ENCODE data around the gene MB. TPM values are rescaled to one million over a fixed set of nuclear protein-coding genes. Genes with fewer than 3 reads are reported as not detected.

Gene MB
- total RNA-seq, 1 experiment from 2014 or later, result 17.3 TPM

DNA sequence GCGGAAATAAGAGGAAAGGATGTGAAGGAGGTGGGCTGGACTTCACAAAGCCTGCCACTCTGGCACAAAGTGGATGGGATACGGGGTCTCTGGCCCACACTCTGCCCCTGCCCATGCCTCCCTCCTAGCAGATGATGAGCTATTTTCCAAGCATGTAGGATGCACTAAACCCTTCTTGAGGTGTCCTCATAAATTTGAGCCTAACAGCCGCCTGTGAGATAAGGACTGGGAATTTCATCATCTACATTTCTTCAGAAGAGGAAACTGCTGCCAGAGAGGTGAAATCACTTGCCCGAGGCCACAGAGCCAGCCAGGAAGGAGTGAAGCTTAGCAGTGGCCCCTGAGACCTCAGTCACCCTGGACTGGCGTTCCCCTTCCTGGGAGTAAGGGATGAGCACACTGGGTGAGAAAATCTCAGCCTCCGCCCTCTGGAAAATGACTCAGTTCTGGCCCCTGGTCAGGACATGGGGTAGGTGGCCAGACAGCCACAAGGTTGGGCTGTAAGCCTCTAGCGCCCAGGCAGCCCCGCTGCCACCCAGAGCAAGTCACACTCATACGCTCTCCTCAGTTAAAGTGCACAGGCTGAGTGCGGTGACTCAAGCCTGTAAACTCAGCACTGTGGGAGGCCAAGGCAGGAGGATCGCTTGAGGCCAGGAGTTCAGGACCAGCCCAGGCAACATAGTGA, 27.9 kb downstream of the MB start:
- DNase-seq (ENCODE audit: low read depth, low spot score) (peak; percentile 89), ATAC-seq (peak; percentile 88)
- H3K27ac ChIP-seq (ENCODE audit: low read length), result peak overlapping the region; percentile 99
- H3K9me3 ChIP-seq (ENCODE audit: control insufficient read depth, insufficient read depth, low read depth, low read length), result no peaks in the 10 kb centered on the region
- intact Hi-C loops (cut with micrococcal nuclease; ENCODE audit: unreplicated experiment), result loop anchor here (5.0 to 10.0 kb wide), 2 partner anchors 38 to 234 kb away; no protein-coding TSS in a partner anchor
- CTCF ChIA-PET, result interaction anchor here (1.5 kb wide), 1 partner anchor 159 kb away, joined by 4 read pairs; no protein-coding TSS in a partner anchor
- H3K4me3 ChIP-seq (ENCODE audit: low read depth in 2 of 2, low read length in 2 of 2), result no peak overlapping the region
- BruUV-seq (replicated peaks), result no TSS peak
- 0 out of 2 replicates have a peak, but pooled peaks have one; percentile 38 for TF ChIP-seq SIN3A (IDR thresholded peaks at IDR 0.05; ENCODE audit: borderline replicate concordance, insufficient read depth, low read depth, low read length)
- TF ChIP-seq, protein P1, sequence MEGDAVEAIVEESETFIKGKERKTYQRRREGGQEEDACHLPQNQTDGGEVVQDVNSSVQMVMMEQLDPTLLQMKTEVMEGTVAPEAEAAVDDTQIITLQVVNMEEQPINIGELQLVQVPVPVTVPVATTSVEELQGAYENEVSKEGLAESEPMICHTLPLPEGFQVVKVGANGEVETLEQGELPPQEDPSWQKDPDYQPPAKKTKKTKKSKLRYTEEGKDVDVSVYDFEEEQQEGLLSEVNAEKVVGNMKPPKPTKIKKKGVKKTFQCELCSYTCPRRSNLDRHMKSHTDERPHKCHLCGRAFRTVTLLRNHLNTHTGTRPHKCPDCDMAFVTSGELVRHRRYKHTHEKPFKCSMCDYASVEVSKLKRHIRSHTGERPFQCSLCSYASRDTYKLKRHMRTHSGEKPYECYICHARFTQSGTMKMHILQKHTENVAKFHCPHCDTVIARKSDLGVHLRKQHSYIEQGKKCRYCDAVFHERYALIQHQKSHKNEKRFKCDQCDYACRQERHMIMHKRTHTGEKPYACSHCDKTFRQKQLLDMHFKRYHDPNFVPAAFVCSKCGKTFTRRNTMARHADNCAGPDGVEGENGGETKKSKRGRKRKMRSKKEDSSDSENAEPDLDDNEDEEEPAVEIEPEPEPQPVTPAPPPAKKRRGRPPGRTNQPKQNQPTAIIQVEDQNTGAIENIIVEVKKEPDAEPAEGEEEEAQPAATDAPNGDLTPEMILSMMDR (IDR thresholded peaks at IDR 0.05), result no peak
- no peak for TF ChIP-seq TCF7L2 (IDR thresholded peaks at IDR 0.05; ENCODE audit: low read depth, low read length)
- TF ChIP-seq POLR2AphosphoS5 (IDR thresholded peaks at IDR 0.05; ENCODE audit: low read depth, low read length), result no peak
- TF ChIP-seq, protein P2, sequence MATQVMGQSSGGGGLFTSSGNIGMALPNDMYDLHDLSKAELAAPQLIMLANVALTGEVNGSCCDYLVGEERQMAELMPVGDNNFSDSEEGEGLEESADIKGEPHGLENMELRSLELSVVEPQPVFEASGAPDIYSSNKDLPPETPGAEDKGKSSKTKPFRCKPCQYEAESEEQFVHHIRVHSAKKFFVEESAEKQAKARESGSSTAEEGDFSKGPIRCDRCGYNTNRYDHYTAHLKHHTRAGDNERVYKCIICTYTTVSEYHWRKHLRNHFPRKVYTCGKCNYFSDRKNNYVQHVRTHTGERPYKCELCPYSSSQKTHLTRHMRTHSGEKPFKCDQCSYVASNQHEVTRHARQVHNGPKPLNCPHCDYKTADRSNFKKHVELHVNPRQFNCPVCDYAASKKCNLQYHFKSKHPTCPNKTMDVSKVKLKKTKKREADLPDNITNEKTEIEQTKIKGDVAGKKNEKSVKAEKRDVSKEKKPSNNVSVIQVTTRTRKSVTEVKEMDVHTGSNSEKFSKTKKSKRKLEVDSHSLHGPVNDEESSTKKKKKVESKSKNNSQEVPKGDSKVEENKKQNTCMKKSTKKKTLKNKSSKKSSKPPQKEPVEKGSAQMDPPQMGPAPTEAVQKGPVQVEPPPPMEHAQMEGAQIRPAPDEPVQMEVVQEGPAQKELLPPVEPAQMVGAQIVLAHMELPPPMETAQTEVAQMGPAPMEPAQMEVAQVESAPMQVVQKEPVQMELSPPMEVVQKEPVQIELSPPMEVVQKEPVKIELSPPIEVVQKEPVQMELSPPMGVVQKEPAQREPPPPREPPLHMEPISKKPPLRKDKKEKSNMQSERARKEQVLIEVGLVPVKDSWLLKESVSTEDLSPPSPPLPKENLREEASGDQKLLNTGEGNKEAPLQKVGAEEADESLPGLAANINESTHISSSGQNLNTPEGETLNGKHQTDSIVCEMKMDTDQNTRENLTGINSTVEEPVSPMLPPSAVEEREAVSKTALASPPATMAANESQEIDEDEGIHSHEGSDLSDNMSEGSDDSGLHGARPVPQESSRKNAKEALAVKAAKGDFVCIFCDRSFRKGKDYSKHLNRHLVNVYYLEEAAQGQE (IDR thresholded peaks at IDR 0.05; ENCODE audit: insufficient read depth in 1 of 2, low read depth in 2 of 2, low read length in 1 of 2), result peak in 1 of 2 experiments; percentile 10; a peak in 1 of 4 replicates
- POLR2A ChIA-PET, result no interaction called here
- H3K36me3 ChIP-seq (ENCODE audit: control insufficient read depth, insufficient read depth, low read length), result no peaks in the 10 kb centered on the region
- in situ Hi-C loops (cut with HindIII; ENCODE audit: low pct_unique_long_range_greater_than_20kb, low sequenced_read_pairs), result no loop called here
- H3K27me3 ChIP-seq (ENCODE audit: control insufficient read depth, insufficient read depth, low read length), result no peaks in the 10 kb centered on the region
- H3K4me1 ChIP-seq (ENCODE audit: control insufficient read depth, insufficient read depth, low read length), result peaks cover 77% of the 10 kb centered on the region

DNA sequence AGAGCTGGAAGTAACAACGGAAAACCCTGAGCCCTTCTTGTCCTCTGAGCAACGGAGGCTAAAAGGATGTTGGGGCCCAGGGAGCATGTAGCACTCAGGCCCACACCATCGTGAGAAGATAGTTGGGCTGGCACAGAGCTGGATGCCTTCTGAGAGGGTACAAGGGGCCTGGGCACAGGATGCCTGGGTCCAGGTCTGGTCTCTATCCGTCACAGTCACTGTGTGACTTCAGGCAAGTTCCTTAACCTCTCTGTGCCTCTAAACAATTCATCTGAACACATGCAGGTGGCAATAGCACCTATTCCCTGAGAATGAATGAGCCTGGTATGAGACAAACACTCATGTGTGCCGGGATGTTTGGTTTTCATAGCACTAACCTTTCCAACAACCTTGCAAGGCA, 29.2 kb downstream of the MB start:
- Histone ChIP-seq H3K27ac (ENCODE audit: low read length) (peak overlapping the region; percentile 99), H3K27me3 (ENCODE audit: control insufficient read depth, insufficient read depth, low read length) (no peaks in the 10 kb centered on the region), H3K4me3 (ENCODE audit: low read depth in 2 of 2, low read length in 2 of 2) (no peak overlapping the region), H3K4me1 (ENCODE audit: control insufficient read depth, insufficient read depth, low read length) (peaks cover 74% of the 10 kb centered on the region), H3K36me3 (ENCODE audit: control insufficient read depth, insufficient read depth, low read length) (no peaks in the 10 kb centered on the region), H3K9me3 (ENCODE audit: control insufficient read depth, insufficient read depth, low read depth, low read length) (no peaks in the 10 kb centered on the region)
- ChIA-PET POLR2A (interaction anchor here (0.6 kb wide), 1 partner anchor 191 kb away, joined by 3 read pairs; no protein-coding TSS in a partner anchor), CTCF (interaction anchor here (1.2 kb wide), 1 partner anchor 237 kb away, joined by 3 read pairs; no protein-coding TSS in a partner anchor)
- in situ Hi-C loops (cut with HindIII; ENCODE audit: low pct_unique_long_range_greater_than_20kb, low sequenced_read_pairs) (no loop called here), intact Hi-C loops (cut with micrococcal nuclease; ENCODE audit: unreplicated experiment) (loop anchor here (5.0 to 10.0 kb wide), 2 partner anchors 39 to 233 kb away; no protein-coding TSS in a partner anchor)
- ATAC-seq (no peak), DNase-seq (ENCODE audit: low read depth, low spot score) (no peak)
- no TSS peak for BruUV-seq (replicated peaks)
- TF ChIP-seq, protein P2 (IDR thresholded peaks at IDR 0.05; ENCODE audit: insufficient read depth in 1 of 2, low read depth in 2 of 2, low read length in 1 of 2), result no peak
- TF ChIP-seq TCF7L2 (IDR thresholded peaks at IDR 0.05; ENCODE audit: low read depth, low read length), result no peak
- TF ChIP-seq, protein P1 (IDR thresholded peaks at IDR 0.05), result no peak
- TF ChIP-seq POLR2AphosphoS5 (IDR thresholded peaks at IDR 0.05; ENCODE audit: low read depth, low read length), result no peak
- no peak for TF ChIP-seq SIN3A (IDR thresholded peaks at IDR 0.05; ENCODE audit: borderline replicate concordance, insufficient read depth, low read depth, low read length)
